Measurements from ENCODE around the gene CAMK1D. TPM values are rescaled to one million over a fixed set of nuclear protein-coding genes. Genes with fewer than 3 reads are reported as not detected.

Gene CAMK1D
- total RNA-seq, 1 donor from 2014 or later: 58.8 TPM

DNA sequence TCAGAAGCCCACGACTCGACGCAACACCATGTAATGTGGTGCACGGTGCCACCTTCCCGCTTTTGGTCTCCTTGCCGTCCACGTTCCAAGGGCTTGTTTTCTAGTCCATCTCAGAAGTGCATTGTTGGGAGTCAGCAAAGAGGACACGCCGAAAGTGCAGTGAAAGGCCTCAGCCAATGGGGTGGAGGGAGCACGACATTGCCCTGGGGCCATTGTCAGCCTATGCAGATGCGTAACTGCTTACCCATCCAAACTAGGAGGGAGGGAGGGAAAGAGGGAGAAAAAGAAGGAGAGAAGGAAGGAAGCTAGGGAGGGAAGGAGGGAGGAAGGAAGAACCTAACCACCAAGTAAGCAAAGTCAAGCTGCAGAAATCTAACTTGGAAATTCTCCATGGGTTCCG is 449.8 kb downstream of the CAMK1D start:
- Mint-ChIP-seq H3K36me3 (ENCODE audit: low read depth) (peaks cover 85% of the 10 kb centered on the region), H3K27ac (no peak overlapping the region), H3K4me1 (no peaks in the 10 kb centered on the region), H3K27me3 (no peaks in the 10 kb centered on the region), H3K9me3 (no peaks in the 10 kb centered on the region), H3K4me3 (no peak overlapping the region)
- ChIA-PET CTCF (no interaction called here), POLR2A (no interaction called here)
- TF ChIP-seq, protein P1, sequence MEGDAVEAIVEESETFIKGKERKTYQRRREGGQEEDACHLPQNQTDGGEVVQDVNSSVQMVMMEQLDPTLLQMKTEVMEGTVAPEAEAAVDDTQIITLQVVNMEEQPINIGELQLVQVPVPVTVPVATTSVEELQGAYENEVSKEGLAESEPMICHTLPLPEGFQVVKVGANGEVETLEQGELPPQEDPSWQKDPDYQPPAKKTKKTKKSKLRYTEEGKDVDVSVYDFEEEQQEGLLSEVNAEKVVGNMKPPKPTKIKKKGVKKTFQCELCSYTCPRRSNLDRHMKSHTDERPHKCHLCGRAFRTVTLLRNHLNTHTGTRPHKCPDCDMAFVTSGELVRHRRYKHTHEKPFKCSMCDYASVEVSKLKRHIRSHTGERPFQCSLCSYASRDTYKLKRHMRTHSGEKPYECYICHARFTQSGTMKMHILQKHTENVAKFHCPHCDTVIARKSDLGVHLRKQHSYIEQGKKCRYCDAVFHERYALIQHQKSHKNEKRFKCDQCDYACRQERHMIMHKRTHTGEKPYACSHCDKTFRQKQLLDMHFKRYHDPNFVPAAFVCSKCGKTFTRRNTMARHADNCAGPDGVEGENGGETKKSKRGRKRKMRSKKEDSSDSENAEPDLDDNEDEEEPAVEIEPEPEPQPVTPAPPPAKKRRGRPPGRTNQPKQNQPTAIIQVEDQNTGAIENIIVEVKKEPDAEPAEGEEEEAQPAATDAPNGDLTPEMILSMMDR (IDR thresholded peaks at IDR 0.05): no peak
- no peak for DNase-seq
- no peak for ATAC-seq (ENCODE audit: low read depth)
- intact Hi-C loops (cut with micrococcal nuclease): no loop called here

DNA sequence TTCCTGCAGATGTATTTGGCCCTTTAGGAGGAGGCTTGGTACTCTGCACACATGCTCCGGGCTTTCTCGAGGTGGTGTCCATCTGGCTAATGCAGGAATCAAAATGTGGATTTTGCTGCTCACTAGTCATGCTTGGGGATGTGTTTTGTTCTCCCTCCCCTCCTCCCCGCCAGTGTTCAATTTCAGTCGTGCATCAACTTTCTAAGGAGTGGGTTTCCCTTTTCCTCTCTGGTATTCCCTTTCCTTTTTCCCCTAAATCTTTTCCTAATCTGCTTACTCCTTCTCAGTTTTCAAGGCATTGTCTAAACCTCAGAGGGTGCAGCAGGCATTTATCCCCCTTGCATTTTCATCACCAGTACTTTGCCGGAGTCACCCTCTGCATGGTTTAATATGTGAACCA is 450.4 kb downstream of the CAMK1D start:
- Mint-ChIP-seq H3K4me3 (no peak overlapping the region), H3K4me1 (no peaks in the 10 kb centered on the region), H3K27me3 (no peaks in the 10 kb centered on the region), H3K36me3 (ENCODE audit: low read depth) (peaks cover 82% of the 10 kb centered on the region), H3K9me3 (no peaks in the 10 kb centered on the region), H3K27ac (no peak overlapping the region)
- ChIA-PET POLR2A (no interaction called here), CTCF (no interaction called here)
- intact Hi-C loops (cut with micrococcal nuclease): no loop called here
- ATAC-seq (ENCODE audit: low read depth) (no peak), DNase-seq (no peak)
- TF ChIP-seq, protein P1 (IDR thresholded peaks at IDR 0.05): no peak

DNA sequence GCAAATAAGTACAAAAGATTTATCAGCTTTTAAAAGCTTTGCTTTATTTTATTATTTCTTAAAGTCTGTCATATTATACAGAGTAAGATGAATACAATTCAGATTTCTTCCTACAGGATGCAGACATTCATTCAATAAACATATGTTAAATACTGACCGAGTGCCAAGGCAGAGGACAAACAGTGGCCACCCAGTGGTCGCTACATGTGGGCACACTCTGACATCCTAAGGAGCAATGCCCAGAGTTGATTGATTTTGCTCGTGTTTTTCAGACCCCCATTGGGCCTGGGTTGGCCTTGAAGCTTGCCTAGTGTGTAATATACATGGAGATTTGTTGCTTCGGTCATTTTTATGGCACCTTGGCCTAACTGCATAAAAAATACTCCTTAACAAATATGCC is 451.0 kb downstream of the CAMK1D start:
- TF ChIP-seq, protein P1 (IDR thresholded peaks at IDR 0.05): no peak
- intact Hi-C loops (cut with micrococcal nuclease): no loop called here
- ChIA-PET CTCF (no interaction called here), POLR2A (no interaction called here)
- Mint-ChIP-seq H3K27me3 (no peaks in the 10 kb centered on the region), H3K36me3 (ENCODE audit: low read depth) (peaks cover 76% of the 10 kb centered on the region), H3K4me3 (no peak overlapping the region), H3K4me1 (no peaks in the 10 kb centered on the region), H3K27ac (no peak overlapping the region), H3K9me3 (no peaks in the 10 kb centered on the region)
- no peak for ATAC-seq (ENCODE audit: low read depth)
- DNase-seq: no peak

DNA sequence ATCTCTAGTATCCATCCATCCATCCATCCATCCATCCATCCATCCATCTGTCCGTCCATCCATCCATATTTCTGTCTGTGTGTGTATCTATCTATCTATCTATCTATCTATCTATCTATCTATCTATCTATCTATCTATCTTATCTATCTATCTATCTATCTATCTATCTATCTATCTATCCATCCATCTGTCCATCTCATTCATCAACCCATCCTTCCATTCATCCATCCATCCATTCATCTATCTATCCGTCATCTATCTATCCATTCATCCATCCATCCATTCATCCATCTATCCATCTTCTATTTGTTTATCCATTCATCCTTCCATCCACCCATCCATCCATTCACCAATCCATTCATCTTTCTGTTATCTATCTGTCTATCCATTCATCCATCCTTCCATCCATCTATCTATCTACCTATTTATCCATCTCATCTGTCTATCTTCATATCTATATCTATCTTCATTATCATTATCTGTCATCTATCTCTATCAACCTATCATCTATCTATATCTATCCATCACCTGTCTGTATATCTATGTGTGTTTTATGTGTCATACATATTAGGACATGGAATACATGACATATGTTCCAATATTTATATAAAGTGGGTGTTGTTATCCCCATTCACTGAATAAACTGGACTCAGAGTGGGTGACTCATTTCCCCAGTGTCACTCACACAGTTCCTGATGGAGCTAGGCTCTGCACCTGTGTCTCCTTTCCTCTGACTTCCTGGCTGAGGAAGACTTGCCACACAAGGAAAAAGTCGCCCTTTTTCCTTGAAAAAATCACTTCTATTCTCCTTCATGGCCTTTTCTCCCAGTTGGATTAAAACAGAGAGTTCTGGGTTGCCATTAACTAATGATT is 452.1 kb downstream of the CAMK1D start:
- Mint-ChIP-seq H3K27ac (no peak overlapping the region), H3K36me3 (ENCODE audit: low read depth) (peaks cover 74% of the 10 kb centered on the region), H3K9me3 (no peaks in the 10 kb centered on the region)

DNA sequence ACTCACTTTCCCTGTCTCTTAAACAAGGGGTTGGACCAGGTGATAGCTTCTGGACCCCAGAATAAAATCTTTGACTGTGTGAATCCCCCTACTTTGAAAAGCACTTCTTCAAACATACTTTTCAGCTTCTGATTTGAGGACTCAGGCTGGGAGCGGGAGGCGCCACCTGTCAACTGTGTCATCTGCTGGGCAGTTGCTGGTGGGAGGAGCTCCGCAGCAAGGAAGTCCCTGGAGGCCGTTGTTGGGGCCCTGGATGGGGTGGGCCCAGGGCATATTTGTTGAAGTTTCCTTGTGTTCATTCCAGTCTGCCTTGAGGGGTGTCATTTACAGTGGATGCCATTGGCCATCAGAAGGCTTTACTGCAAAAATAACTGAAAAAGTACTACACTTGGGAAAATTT is 454.4 kb downstream of the CAMK1D start:
- TF ChIP-seq, protein P1 (IDR thresholded peaks at IDR 0.05): no peak
- no peak for DNase-seq
- no peak for ATAC-seq (ENCODE audit: low read depth)
- intact Hi-C loops (cut with micrococcal nuclease): no loop called here
- Mint-ChIP-seq H3K4me3 (no peak overlapping the region), H3K27me3 (no peaks in the 10 kb centered on the region), H3K4me1 (no peaks in the 10 kb centered on the region), H3K36me3 (ENCODE audit: low read depth) (peaks cover 69% of the 10 kb centered on the region), H3K27ac (no peak overlapping the region), H3K9me3 (no peaks in the 10 kb centered on the region)
- CTCF ChIA-PET: no interaction called here
- POLR2A ChIA-PET: no interaction called here

More for the DNA sequence above, 452.1 kb downstream of the CAMK1D start:
- Mint-ChIP-seq H3K4me3 (no peak overlapping the region), H3K27me3 (no peaks in the 10 kb centered on the region), H3K4me1 (no peaks in the 10 kb centered on the region)
- ATAC-seq (ENCODE audit: low read depth) (no peak), DNase-seq (no peak)
- CTCF ChIA-PET: no interaction called here
- POLR2A ChIA-PET: no interaction called here
- intact Hi-C loops (cut with micrococcal nuclease): no loop called here
- TF ChIP-seq, protein P1 (IDR thresholded peaks at IDR 0.05): no peak

Measured in activated B cell treated with CpG ODN at 0.5 μM for 24 hours (primary cell).